Measurements from ENCODE around the gene UBASH3A. TPM values are rescaled to one million over a fixed set of nuclear protein-coding genes. Genes with fewer than 3 reads are reported as not detected.

Gene UBASH3A
- total RNA-seq, 1 donor from 2014 or later: not detected

- no peak for DNase-seq (ENCODE audit: low read depth in 2 of 2)
Measured at GRCh38 chr21:42374864-42375499, 28.7 kb upstream of the UBASH3A start.

DNA sequence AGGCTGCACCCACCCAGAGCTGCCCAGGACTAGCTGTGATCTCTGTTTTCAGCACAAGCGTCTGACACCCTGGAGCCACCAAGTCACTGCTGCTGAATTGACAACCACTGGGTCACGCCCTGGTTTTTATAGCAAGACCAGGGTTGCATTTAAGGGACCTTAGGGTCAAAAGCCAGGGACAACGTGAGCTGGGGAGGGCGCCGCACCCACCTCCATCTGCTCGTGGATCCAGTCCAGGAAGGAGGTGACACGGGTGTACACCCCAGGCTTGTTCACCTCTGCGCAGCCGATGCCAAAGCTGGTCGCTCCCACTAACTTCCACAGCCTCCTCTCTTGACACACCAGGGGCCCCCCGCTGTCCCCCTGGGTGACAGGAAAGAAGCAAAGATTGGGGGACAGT, 28.2 kb upstream of the UBASH3A start:
- DNase-seq (ENCODE audit: low read depth in 2 of 2): no peak

- DNase-seq (ENCODE audit: low read depth in 2 of 2): no peak
Measured at GRCh38 chr21:42375966-42376337, 27.8 kb upstream of the UBASH3A start.

DNA sequence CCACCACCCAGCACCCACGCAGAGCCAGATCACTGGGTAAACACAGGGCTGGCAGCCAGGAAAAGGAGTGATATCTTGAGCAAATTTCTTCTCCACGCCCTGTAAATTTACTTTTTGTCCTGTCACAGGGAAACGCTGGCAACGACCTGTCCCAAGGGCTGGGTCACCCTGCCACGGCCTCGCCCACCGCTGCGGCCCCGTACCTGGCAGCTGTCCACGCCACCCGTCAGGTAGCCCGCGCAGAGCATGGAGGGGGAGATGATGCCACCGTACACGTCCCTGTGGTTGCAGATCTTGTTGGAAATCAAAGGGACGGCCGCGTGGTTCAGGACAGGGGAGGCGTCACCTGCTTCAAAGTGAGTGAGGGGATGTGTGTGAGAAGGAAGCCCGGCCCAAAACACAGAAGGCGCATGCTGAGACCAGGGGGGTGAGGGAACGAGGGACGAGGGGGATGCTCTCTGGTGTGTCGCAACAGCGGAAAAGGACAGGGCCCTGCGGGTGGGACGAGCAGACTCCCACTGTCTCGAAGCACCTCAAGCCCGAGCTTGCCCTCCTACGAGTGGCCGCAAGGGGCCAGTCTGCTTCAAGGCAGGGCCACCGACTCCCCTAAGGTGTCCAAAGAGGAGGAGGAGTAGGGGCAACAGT, 27.2 kb upstream of the UBASH3A start:
- no peak for DNase-seq (ENCODE audit: low read depth in 2 of 2)

DNA sequence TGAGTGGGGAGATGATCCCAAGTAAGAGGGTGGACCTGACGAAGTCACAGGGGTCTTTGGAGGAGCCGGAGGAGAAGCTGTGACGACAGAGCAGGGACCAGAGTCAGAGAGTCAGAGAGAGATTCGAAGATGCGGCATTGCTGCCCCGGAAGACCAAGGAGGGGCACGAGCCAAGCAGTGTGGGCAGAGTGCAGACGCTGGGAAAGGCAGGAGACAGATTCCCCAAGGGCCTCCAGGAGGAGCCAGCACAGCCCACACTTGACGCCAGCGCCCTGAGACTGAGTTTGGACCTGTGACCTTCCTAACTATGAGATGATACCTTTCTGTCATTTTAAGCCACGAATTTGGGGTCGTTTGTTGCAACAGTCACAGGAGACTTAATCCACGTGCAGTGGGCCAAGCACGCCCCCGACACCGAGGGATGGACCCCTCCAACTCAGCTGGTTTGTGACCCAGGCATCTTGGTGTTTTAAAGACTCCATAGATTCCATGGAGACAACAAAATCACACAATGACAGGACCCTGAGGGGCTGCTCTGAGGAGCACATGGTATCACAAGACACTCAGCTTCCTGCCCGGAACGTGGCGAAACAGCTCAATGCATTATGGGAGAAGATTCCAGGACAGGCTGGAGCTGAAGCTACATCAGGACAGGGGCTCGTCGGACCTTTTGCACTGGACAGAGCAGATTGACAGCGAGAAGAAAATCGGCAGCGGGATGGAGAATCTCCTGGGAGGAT, 26.3 kb upstream of the UBASH3A start:
- DNase-seq (ENCODE audit: low read depth in 2 of 2): no peak

GRCh38 chr21:42377951-42378340, 25.8 kb upstream of the UBASH3A start:
- no peak for DNase-seq (ENCODE audit: low read depth in 2 of 2)

DNA sequence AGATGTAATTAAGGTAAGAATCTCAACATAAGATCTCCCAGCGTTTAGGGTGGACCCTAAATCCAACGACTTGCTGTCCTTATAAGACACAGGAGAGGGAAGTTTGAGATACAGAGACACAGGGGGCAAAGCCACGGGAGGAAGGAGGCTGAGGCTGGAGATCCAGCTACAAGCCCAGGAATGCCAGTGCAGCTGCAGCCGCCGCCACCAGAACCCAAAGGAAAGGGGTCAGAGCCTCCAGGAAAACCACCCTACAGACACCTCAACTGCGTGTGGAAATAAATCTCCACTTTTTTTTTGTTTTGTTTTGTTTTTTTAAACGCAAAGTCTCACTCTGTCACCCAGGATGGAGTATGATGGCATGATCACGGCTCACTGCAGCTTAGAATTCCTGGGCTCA, 25.3 kb upstream of the UBASH3A start:
- no peak for DNase-seq (ENCODE audit: low read depth in 2 of 2)

GRCh38 chr21:42379426-42380215, 24.1 kb upstream of the UBASH3A start:
- no peak for DNase-seq (ENCODE audit: low read depth in 2 of 2)

DNA sequence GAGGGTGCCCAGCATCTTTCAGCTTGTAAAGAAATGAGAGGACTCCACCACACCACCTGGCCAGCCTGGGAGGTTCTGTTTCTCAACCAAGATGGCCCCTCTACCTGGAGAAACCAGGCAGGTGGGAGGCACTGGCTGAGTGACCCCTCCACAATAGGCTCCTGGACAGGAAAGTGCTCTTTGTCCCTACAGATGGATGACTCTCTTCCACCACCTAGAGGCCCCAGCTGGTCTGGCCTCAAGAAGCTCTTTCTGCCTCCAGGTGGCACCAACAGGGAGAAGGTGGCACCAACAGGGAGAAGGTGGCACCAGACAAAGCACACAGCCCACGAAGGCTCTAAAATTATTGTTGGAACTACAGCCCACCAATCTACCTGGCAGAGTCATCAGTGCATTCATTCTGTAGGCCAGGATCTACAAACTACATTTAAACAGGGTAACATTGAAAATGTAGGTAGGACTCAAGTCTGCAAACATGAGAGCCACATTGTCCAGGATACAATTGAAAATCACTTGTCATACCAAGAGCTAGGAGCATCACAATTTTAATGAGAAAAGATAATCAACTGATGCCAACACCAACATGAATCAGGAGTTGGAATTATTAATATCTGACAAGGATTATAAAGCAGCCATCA, 22.2 kb upstream of the UBASH3A start:
- DNase-seq (ENCODE audit: low read depth in 2 of 2): peak; percentile 55 to 75

GRCh38 chr21:42382915-42383314, 20.8 kb upstream of the UBASH3A start:
- DNase-seq (ENCODE audit: low read depth in 2 of 2): no peak

- no peak for DNase-seq (ENCODE audit: low read depth in 2 of 2)
Measured at GRCh38 chr21:42383331-42383730, 20.4 kb upstream of the UBASH3A start.

- no peak for DNase-seq (ENCODE audit: low read depth in 2 of 2)
Measured at GRCh38 chr21:42384156-42384945, 19.4 kb upstream of the UBASH3A start.

- no peak for DNase-seq (ENCODE audit: low read depth in 2 of 2)
Measured at GRCh38 chr21:42384989-42385388, 18.7 kb upstream of the UBASH3A start.

DNA sequence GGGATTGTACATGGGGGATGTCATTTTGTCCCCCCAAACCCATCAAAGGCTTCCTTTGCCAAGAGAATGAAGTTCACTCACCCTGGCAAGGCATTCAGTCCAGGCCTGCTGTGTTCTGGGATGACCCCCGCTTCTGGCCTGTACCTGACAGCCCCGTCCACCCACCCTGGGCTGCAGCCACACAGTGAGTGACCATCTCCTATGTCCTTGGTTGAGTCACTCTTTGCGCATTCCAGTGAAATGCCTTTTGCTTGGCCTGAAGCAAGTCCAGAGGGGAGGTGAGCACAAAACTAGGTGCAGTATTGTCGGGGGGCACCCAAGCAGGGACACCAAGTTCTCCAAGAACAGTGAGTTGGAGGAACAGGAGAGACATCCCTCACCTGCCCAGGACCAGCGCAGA, 18.1 kb upstream of the UBASH3A start:
- no peak for DNase-seq (ENCODE audit: low read depth in 2 of 2)

GRCh38 chr21:42386034-42386591, 17.6 kb upstream of the UBASH3A start:
- no peak for DNase-seq (ENCODE audit: low read depth in 2 of 2)

DNA sequence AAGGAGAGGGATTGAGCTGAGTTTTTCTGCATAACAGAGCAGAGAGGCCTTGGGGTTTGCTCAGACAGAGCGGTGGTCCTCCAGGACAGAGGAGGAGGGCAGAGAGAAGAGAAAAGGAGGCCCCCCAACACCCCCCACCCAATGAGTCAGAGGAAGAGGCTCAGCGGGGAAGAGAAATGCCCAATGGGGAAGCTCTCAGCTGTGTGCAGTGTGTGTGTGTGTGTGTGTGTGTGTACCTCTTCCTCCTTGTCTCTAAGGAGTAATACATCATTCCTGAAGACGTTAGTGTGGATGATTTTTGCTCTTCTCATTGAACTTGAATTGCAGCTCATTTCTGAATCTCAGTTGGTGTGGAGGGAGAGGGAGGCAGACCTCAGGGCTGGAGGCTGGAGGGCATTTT, 16.5 kb upstream of the UBASH3A start:
- DNase-seq (ENCODE audit: low read depth in 2 of 2): no peak

DNA sequence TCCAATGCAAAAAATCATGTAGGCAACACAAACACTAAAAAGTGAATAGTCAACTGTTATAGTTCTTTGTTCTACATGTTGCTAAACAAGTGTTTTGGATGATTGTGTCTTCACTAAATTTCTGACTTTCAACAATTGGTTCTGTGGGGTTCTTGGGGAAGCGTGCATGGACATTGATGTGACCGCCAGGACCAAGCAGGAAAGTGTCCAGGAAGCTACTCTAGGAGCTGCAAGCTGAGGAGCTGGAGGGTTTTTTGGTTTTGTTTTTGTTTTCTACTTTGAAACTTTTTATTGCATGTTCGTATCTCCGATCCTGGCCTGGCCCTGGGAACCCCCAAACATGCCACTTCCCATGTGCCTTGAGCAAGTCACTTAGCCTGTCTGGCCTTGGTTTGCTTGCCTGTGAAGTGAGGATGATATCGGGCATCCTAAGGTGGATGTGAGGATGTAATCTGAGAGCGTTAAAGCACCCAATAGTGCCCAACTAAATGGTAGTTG, 15.8 kb upstream of the UBASH3A start:
- no peak for DNase-seq (ENCODE audit: low read depth in 2 of 2)

- DNase-seq (ENCODE audit: low read depth in 2 of 2): no peak
Measured at GRCh38 chr21:42388740-42389448, 14.8 kb upstream of the UBASH3A start.

DNA sequence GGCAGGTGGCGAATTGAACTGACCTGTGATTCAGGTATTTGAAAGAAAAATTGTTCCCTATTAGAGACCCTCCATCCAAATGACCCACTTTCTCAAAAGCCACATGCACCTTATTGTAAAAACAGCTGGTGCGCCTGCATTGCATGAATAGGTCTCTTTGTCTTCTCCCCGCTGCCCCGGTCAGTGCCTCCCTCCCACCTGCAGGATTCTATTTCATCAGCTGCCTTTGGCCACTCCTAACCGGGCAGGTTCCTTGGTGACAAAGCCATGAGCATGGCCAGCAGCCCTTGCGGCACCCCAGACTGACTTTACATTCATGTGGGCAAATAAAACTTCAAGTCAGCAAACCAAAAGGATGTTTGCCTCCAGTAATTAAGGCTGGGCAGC, 14.3 kb upstream of the UBASH3A start:
- no peak for DNase-seq (ENCODE audit: low read depth in 2 of 2)

GRCh38 chr21:42390193-42390592, 13.5 kb upstream of the UBASH3A start:
- DNase-seq (ENCODE audit: low read depth in 2 of 2): no peak

Measured in dermis microvascular lymphatic vessel endothelial cell (primary cell).